SIG-M5 (cell line): ENCODE data around the gene LUZP2.

Experiments
- DNase-seq: peaks from one replicate; lab custom pipeline; 2025; lab: John Stamatoyannopoulos, UW

Gene LUZP2

GRCh38 chr11:24716403-24716802, 219.6 kb downstream of the LUZP2 start:
- DNase-seq = no peak

- DNase-seq = no peak
These were observed 226.4 kb downstream of the LUZP2 start for GRCh38 chr11:24723231-24723630.

DNA sequence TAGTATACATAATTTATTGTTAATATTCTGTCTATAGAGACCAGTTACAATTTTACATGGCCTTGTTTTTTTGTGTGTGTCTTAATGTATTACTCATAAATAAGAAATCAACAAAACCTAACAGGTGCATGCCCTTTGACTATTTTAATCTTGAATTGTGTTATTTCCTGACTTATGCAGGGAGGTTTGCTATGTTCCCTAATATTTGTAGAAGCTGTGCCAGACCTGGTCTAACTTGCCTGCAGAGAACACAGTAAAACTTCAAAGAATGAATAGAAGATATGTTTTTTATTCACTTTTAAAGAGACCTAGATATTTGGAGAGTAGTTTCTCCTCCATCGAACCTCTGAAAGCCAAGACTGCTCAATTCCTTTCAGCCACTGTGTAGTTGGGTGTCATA, 234.7 kb downstream of the LUZP2 start:
- no peak for DNase-seq

DNA sequence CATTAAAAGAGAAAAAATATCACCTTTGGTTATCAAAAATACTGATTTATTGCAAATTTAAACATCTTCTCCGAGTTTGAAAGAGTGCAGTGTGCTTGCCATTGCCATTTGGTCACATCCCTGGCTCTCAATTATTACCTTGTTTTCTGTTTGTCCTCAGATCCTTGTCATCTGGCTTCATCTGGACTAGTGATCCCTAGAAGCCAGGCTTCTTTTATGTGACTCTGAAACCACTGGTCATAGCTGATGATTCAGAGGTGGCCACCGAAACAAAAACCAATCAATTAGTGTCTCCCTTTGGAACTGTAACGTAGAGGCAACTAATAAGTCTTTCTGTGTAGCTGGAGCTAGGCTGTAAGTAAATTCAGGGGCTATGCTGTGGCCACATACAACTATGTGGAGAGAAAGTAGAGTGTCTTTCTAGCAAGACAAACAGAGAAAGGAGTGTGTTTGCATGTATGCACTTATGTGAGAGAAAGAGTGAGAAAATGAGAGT, 237.9 kb downstream of the LUZP2 start:
- no peak for DNase-seq

GRCh38 chr11:24738972-24739371, 242.1 kb downstream of the LUZP2 start:
- no peak for DNase-seq

DNA sequence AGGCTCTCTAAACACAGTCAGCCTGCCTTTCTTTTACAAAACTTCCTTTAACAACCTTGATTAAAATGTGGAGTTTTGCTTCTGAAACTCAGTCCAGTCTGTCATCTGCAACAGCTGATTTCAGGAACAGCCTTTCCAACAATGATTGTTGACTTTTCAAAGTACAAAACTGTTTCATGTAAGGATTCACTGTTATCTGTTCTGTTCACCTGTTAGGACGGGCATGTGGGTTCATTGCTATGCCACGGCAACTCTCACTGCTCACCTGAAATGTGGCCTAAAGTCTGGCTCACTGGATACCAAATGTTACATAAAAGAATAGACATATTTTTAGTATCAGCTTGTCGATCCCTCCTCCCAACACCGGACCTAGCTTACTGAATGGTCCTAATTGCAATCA, 242.8 kb downstream of the LUZP2 start:
- DNase-seq = no peak

GRCh38 chr11:24747275-24748251, 250.7 kb downstream of the LUZP2 start:
- no peak for DNase-seq

DNA sequence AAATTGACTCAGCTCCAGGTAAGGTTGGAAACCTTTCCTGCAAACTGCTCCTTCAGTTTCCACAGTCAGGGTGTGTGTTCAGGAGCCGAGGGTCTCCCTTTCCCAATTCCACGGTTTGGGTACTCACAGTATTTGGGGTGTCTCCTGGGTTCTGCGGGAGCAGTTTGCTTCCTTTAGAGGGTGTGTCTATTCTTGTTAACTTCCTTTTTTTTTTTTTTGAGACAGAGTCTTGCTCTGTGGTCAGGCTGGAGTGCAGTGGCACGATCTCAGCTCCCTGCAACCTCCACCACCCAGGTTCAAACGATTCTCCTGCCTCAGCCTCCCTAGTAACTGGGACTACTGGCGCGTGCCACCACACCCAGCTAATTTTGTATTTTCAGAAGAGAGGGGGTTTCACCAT, 251.4 kb downstream of the LUZP2 start:
- DNase-seq = no peak

DNA sequence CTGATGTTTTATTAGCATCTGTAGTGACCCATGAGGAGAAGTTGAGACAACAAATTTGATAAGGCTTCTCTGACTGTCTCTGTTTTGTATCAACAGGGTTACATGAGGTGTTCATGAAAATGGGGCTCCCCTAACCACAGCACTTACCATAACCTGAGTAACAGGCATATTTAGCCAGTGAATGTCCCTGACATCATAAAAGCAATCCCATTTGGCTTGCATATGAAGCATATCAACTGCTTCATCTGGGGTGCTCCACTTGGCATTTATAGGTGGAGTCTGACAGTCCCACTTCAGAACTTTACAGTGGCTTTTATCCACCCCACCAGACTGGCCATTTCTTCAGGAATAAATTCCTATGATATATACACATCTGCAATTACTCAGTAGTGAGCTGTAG, 257.6 kb downstream of the LUZP2 start:
- no peak for DNase-seq

- no peak for DNase-seq
These were observed 258.5 kb downstream of the LUZP2 start for GRCh38 chr11:24755260-24755839.

DNA sequence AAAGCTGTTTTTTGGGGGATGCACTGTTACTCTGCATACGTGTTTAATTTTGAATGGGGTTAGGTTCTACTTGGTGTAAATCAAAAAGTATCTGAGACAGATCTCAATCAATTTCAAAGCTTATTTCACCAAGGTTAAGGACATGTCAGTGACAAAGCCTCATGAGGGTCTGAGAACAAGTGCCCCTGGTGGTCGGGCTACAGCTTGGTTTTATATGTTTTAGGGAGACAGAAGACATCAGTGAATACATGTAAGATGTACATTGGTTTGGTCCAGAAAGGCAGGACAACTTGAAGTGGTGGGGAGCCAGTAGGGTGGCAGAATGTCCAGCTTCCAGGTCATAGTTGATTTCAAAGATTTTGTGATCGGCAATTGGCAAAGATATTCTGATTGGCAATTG, 262.9 kb downstream of the LUZP2 start:
- no peak for DNase-seq

GRCh38 chr11:24760681-24761080, 263.8 kb downstream of the LUZP2 start:
- DNase-seq = no peak

DNA sequence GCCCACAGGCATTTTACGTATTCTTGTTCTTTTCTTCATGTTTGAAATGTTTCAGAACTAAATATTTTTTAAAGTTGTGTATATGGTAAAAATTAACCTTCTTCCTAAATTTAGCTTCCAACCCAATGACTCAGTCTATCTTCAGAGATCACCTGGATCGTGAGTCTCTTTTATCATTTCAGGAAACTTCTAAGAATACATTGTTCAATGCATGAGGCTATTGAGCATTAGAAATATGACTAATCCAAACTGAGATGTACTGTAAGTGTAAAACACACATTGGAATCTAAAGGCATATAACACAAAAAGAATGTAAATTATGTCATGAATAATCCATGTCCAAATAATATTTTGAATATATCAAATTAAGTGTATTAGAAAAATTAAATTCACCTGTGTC, 265.2 kb downstream of the LUZP2 start:
- DNase-seq = no peak

- no peak for DNase-seq
These were observed 270.6 kb downstream of the LUZP2 start for GRCh38 chr11:24767411-24767810.

DNA sequence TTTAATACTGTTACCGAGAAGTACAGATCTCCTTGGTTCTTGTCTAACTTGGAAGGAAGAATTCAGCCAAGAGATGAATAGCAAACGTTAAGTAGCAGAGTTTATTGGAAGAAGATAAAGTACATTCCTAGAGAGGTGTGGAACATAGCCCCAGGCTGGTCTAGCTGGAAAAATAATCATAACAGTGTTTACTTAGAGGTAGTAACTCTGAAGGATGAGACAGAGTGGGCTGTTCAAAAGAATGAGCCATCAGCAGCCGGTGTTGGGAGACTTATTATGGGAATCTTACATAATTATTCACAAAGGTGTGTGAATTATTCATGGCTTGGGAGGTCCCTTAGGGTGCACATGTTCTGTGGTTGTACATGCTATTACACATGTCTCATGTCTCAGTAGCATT, 276.5 kb downstream of the LUZP2 start:
- DNase-seq = no peak

- no peak for DNase-seq
These were observed 282.9 kb downstream of the LUZP2 start for GRCh38 chr11:24779791-24780190.

GRCh38 chr11:24781288-24781687, 284.4 kb downstream of the LUZP2 start:
- DNase-seq = no peak

DNA sequence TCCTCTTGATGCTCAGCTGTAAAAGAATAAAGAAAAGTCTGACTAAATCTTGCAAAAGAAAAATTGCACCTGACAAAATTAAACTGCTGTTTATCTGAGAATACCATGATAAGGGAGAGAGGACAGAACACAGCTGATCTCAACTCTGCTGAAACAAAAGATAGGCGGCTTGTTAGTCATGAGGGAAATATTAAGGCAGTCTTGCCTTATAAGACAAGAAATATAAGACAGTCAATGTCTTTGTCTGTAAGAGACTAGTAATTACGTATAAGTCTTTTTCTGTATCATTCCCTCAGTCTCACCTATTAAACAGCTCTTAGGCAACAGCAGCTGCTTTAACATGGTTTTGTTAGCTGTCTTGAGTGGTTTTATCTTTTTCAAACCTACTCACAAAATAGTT, 296.6 kb downstream of the LUZP2 start:
- no peak for DNase-seq

DNA sequence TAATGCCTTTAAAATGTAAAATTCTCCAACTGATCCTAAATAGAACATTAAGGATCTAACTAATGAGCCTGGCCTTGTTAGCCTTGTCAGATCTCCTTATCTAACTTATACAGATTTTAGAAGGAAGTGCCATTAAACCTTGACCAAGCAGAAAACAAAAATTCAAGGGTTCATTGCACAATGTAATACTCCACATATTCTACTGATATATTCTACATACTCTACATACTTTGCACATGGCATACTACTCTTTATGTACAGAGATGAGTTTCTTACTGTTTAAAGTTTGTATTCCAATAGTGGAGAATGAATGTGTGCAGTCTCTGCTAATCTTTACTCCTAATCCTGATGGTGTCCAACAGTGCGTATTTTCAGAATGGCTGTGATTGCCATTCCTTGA, 297.2 kb downstream of the LUZP2 start:
- DNase-seq = no peak

GRCh38 chr11:24805671-24806070, 308.8 kb downstream of the LUZP2 start:
- no peak for DNase-seq

- no peak for DNase-seq
These were observed 311.3 kb downstream of the LUZP2 start for GRCh38 chr11:24808173-24808572.

GRCh38 chr11:24819006-24819405, 322.2 kb downstream of the LUZP2 start:
- DNase-seq = no peak

- DNase-seq = no peak
These were observed 323.1 kb downstream of the LUZP2 start for GRCh38 chr11:24819863-24820434.
